ENCODE results near the gene RPS6KA2.

DNA sequence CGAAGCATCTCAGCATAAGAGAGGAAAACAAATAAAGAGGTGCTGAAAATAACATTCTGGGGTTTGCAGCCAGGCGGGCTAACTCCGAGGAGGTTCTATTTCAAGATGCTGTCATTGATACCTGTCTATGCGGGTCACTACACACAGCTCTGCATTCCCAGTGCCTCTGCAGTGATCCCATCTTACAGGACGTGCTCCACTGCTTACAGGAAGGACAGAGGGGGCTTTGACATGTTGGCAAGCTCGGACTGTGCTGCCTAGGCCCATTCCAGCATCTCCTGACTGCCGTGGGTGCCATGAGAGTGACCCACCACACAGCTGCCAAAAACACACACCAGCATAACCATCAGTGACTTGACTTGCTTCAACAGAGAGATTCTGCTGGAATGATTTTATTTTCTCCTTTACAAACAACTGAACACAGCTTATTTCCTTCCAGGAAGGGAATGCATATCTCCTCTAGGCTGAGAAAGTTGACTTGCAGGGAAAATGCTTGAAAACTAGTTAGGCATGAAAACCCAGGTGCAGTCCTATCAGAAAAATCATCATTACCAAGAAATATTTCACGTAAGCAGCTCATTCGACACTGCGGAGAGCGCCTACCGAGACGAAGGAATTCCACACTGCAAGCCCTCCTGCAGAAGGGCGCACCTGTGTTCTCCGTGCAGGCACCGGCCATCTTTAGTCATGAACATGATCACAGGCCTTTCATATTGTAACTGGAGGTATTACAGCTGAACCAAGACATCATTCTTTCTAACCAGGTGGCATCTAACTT, 103.1 kb downstream of the RPS6KA2 start:
- TF ChIP-seq, protein P1, sequence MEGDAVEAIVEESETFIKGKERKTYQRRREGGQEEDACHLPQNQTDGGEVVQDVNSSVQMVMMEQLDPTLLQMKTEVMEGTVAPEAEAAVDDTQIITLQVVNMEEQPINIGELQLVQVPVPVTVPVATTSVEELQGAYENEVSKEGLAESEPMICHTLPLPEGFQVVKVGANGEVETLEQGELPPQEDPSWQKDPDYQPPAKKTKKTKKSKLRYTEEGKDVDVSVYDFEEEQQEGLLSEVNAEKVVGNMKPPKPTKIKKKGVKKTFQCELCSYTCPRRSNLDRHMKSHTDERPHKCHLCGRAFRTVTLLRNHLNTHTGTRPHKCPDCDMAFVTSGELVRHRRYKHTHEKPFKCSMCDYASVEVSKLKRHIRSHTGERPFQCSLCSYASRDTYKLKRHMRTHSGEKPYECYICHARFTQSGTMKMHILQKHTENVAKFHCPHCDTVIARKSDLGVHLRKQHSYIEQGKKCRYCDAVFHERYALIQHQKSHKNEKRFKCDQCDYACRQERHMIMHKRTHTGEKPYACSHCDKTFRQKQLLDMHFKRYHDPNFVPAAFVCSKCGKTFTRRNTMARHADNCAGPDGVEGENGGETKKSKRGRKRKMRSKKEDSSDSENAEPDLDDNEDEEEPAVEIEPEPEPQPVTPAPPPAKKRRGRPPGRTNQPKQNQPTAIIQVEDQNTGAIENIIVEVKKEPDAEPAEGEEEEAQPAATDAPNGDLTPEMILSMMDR (IDR thresholded peaks at IDR 0.05), result no peak
- no peak for TF ChIP-seq EZH2 (IDR thresholded peaks at IDR 0.05; ENCODE audit: borderline replicate concordance, insufficient read depth, low read depth, low read length, poor library complexity, severe bottlenecking)

Measured in B cell (primary cell).